Liver (tissue), 9 donors: ENCODE measurements around the gene SPRY2. TPM values are rescaled to one million over a fixed set of nuclear protein-coding genes. Genes with fewer than 3 reads are reported as not detected.

Experiments used
- DNase-seq: peaks from one replicate; pipeline ENCODE4 v3.0.0-alpha.2; 2017; ENCODE audit warnings: low spot score
- H3K27ac ChIP-seq, 2 donors: one replicate each; pipeline ENCODE4 v1.7.0; 2013; ENCODE audit warnings: inconsistent platforms in 2 of 2, low read length in 2 of 2, control low read depth in 1 of 2, low read depth in 1 of 2, mild to moderate bottlenecking in 1 of 2
- H3K27me3 ChIP-seq, 4 donors: one replicate each; pipeline versions ENCODE4 v1.6.1 to v1.7.0; 2013; ENCODE audit warnings: low read length in 3 of 4, inconsistent platforms in 1 of 4, mild to moderate bottlenecking in 1 of 4, moderate library complexity in 1 of 4; ENCODE audit not compliant: control insufficient read depth in 4 of 4, insufficient read depth in 4 of 4
- H3K36me3 ChIP-seq, 4 donors: one replicate each; pipeline versions ENCODE4 v1.6.1 to v1.7.0; 2013; ENCODE audit warnings: low read length in 3 of 4, mild to moderate bottlenecking in 3 of 4, low read depth in 1 of 4, moderate library complexity in 1 of 4; ENCODE audit not compliant: control insufficient read depth in 4 of 4, insufficient read depth in 3 of 4
- H3K4me1 ChIP-seq, 4 donors: one replicate each; pipeline versions ENCODE4 v1.6.1 to v1.7.0; 2013; ENCODE audit warnings: low read length in 3 of 4, mild to moderate bottlenecking in 3 of 4, moderate library complexity in 1 of 4; ENCODE audit not compliant: control insufficient read depth in 4 of 4, insufficient read depth in 4 of 4
- H3K4me3 ChIP-seq, 3 donors: one replicate each; pipeline versions ENCODE4 v1.6.1 to v1.7.0; 2013; ENCODE audit warnings: low read length in 3 of 3, control low read depth in 1 of 3, low read depth in 1 of 3, mild to moderate bottlenecking in 1 of 3
- H3K9ac ChIP-seq, 2 donors: one replicate each; pipeline ENCODE4 v1.7.0; 2013; ENCODE audit warnings: low read length in 2 of 2, mild to moderate bottlenecking in 2 of 2, moderate library complexity in 2 of 2, control low read depth in 1 of 2, low read depth in 1 of 2
- H3K9me3 ChIP-seq, 4 donors: one replicate each; pipeline versions ENCODE4 v1.6.1 to v1.7.0; 2013; ENCODE audit warnings: low read length in 3 of 4; ENCODE audit not compliant: control insufficient read depth in 4 of 4
- EGR1 ChIP-seq, 2 donors: IDR thresholded peaks; 2 replicates each; pipeline ENCODE4 v1.6.1; 2016 to 2018; ENCODE audit warnings: antibody characterized with exemption in 2 of 2, low read depth in 2 of 2
- FOXA2 ChIP-seq: IDR thresholded peaks from 2 replicates; pipeline ENCODE4 v1.6.1; 2016; ENCODE audit warnings: antibody characterized with exemption
- GABPA ChIP-seq, 2 donors: IDR thresholded peaks in 1 of 2; conservative IDR thresholded peaks in 1 of 2; 2 replicates each; pipeline ENCODE4 v1.6.1; 2016; ENCODE audit warnings: antibody characterized with exemption in 2 of 2, mild to moderate bottlenecking in 1 of 2, moderate library complexity in 1 of 2
- MAX ChIP-seq: IDR thresholded peaks from 2 replicates; pipeline ENCODE4 v1.6.1; 2016; ENCODE audit warnings: antibody characterized with exemption
- NR2F2 ChIP-seq: IDR thresholded peaks from 2 replicates; pipeline ENCODE4 v1.6.1; 2016; ENCODE audit warnings: antibody characterized with exemption
- RAD21 ChIP-seq, 2 donors: IDR thresholded peaks; 2 replicates each; pipeline ENCODE4 v1.6.1; 2016; ENCODE audit warnings: antibody characterized with exemption in 2 of 2, mild to moderate bottlenecking in 2 of 2
- REST ChIP-seq: IDR thresholded peaks from 2 replicates; pipeline ENCODE4 v1.6.1; 2016; ENCODE audit warnings: antibody characterized with exemption, mild to moderate bottlenecking
- RXRA ChIP-seq, 2 donors: IDR thresholded peaks; 2 replicates each; pipeline ENCODE4 v1.6.1; 2017 to 2018; ENCODE audit warnings: antibody characterized with exemption in 2 of 2, mild to moderate bottlenecking in 1 of 2
- SP1 ChIP-seq: IDR thresholded peaks from 2 replicates; pipeline ENCODE4 v1.6.1; 2018; ENCODE audit warnings: antibody characterized with exemption, mild to moderate bottlenecking
- TAF1 ChIP-seq: conservative IDR thresholded peaks from 2 replicates; pipeline ENCODE4 v1.6.1; 2016; ENCODE audit warnings: antibody characterized with exemption, mild to moderate bottlenecking
- WGBS: extraction: QIAGEN DNeasy Blood & Tissue Kit; methylation state at CpG from one replicate; pipeline ENCODE4 v1.1.7; 2013; 5-methylcytosine and 5-hydroxymethylcytosine counted together
- polyA plus RNA-seq, 2 donors: library from polyadenylated mRNA; stranded (reverse) in 1 of 2; unstranded in 1 of 2; fragments of 200-250 nt in 1 of 2; fragments of >200 nt in 1 of 2; fragmentation: Nextera tagmentation in 1 of 2; extraction: Ambion mirVana in 1 of 2; gene quantifications; one replicate each; pipeline versions ENCODE4 v1.2.1 to v1.2.3, GENCODE V29; 2013 to 2015
- total RNA-seq, 2 donors: library from RNA; depleted of rRNA; stranded (reverse); fragments of >200 nt; gene quantifications; one replicate each; pipeline ENCODE4 v1.2.3, GENCODE V29; 2014
- TF ChIP-seq, protein P1 (sequence below): IDR thresholded peaks from 2 replicates; pipeline ENCODE4 v1.6.1; 2016; ENCODE audit warnings: antibody characterized with exemption
- TF ChIP-seq, protein P2 (sequence below): fragments of 150-350 bp; IDR thresholded peaks from 2 replicates; pipeline ENCODE4 v1.5.1; 2017; ENCODE audit warnings: improper control_type of control experiment, low read depth, low read length; ENCODE audit not compliant: missing input control
- TF ChIP-seq, protein P3 (sequence below): IDR thresholded peaks from 2 replicates; pipeline ENCODE4 v1.6.1; 2016; ENCODE audit warnings: antibody characterized with exemption
- donor health status: healthy.
- donor health status: healthy.
- donor health status: healthy.
- donor health status: healthy.
- donor health status: healthy.

Gene SPRY2
- total and polyA plus RNA-seq, 4 donors: 4.8 to 20.1 (median 9.1) TPM

DNA sequence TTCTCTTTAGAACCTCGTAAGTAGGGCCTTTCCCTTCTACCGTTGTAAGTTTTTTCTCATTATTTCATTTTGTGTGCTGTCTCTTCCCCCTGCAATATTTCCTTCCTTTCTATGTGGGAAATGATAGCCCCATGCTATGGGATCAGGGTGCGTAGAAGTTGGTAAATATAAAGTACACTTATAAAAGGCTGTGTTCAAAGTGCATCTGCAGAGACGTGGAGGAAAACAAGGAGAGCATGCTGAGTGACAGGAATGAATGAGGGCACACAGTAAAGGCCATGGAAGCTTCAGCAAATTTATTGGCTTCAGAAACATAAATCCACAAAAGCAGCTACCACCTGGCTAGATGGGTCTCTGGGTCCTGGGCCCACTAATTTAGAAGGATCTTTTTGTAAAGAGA lies 21.6 kb upstream of the SPRY2 start:
- no peaks in the 10 kb centered on the region for H3K27me3 ChIP-seq
- 77% methylated on average over 4 of the region's 4 CpGs for WGBS
- no peak overlapping the region for H3K27ac ChIP-seq
- no peak overlapping the region for H3K9ac ChIP-seq
- no peaks in the 10 kb centered on the region for H3K9me3 ChIP-seq
- no peak overlapping the region for H3K4me3 ChIP-seq
- DNase-seq: no peak
- H3K4me1 ChIP-seq: peaks cover 0 to 2% (median 0%) of the 10 kb centered on the region in 4 donors
- no peaks in the 10 kb centered on the region for H3K36me3 ChIP-seq
- no peak for TF ChIP-seq MAX
- TF ChIP-seq, protein P1, sequence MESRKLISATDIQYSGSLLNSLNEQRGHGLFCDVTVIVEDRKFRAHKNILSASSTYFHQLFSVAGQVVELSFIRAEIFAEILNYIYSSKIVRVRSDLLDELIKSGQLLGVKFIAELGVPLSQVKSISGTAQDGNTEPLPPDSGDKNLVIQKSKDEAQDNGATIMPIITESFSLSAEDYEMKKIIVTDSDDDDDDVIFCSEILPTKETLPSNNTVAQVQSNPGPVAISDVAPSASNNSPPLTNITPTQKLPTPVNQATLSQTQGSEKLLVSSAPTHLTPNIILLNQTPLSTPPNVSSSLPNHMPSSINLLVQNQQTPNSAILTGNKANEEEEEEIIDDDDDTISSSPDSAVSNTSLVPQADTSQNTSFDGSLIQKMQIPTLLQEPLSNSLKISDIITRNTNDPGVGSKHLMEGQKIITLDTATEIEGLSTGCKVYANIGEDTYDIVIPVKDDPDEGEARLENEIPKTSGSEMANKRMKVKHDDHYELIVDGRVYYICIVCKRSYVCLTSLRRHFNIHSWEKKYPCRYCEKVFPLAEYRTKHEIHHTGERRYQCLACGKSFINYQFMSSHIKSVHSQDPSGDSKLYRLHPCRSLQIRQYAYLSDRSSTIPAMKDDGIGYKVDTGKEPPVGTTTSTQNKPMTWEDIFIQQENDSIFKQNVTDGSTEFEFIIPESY: no peak
- no peak for TF ChIP-seq REST
- no peak for TF ChIP-seq TAF1
- TF ChIP-seq GABPA (IDR thresholded peaks at IDR 0.05 in 1 of 2, conservative IDR thresholded peaks at IDR 0.05 in 1 of 2): no peak
- no peak for TF ChIP-seq SP1

DNA sequence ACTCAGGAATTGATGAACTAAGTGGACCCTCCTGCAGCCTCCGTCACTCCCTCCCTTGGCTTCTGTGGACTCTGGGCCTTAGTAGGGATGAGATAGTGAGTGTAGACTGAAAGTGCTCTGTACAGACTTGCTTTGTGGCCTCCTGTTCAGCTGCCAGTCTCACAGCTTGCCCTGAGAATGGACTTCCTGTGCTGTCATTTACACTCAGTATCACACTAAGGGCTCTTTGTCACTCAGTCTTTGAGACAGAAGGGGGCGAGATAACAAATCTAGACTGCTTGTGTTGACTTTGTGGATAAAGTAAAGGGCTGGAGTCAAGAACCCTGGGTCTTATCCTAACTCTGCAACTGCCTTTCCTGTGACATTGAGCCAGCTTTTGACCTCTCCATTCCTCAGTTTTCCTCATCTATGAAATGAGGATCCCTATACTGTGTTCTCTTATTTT lies 21.0 kb upstream of the SPRY2 start:
- DNase-seq: no peak

More for the DNA sequence above, 21.0 kb upstream of the SPRY2 start:
- H3K9me3 ChIP-seq: no peaks in the 10 kb centered on the region
- no peaks in the 10 kb centered on the region for H3K27me3 ChIP-seq
- 81% methylated on average over 2 of the region's 2 CpGs for WGBS
- H3K36me3 ChIP-seq: no peaks in the 10 kb centered on the region
- H3K4me3 ChIP-seq: no peak overlapping the region
- peaks cover 0 to 2% (median 0%) of the 10 kb centered on the region in 4 donors for H3K4me1 ChIP-seq
- TF ChIP-seq, protein P2, sequence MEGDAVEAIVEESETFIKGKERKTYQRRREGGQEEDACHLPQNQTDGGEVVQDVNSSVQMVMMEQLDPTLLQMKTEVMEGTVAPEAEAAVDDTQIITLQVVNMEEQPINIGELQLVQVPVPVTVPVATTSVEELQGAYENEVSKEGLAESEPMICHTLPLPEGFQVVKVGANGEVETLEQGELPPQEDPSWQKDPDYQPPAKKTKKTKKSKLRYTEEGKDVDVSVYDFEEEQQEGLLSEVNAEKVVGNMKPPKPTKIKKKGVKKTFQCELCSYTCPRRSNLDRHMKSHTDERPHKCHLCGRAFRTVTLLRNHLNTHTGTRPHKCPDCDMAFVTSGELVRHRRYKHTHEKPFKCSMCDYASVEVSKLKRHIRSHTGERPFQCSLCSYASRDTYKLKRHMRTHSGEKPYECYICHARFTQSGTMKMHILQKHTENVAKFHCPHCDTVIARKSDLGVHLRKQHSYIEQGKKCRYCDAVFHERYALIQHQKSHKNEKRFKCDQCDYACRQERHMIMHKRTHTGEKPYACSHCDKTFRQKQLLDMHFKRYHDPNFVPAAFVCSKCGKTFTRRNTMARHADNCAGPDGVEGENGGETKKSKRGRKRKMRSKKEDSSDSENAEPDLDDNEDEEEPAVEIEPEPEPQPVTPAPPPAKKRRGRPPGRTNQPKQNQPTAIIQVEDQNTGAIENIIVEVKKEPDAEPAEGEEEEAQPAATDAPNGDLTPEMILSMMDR: no peak
- TF ChIP-seq EGR1 (IDR thresholded peaks at IDR 0.05; ENCODE audit: low read depth in 2 of 2): no peak
- TF ChIP-seq, protein P3, sequence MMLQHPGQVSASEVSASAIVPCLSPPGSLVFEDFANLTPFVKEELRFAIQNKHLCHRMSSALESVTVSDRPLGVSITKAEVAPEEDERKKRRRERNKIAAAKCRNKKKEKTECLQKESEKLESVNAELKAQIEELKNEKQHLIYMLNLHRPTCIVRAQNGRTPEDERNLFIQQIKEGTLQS: no peak
- TF ChIP-seq RXRA (IDR thresholded peaks at IDR 0.05): no peak
- no peak for TF ChIP-seq GABPA (IDR thresholded peaks at IDR 0.05 in 1 of 2, conservative IDR thresholded peaks at IDR 0.05 in 1 of 2)
- TF ChIP-seq TAF1: no peak
- TF ChIP-seq MAX: no peak
- TF ChIP-seq FOXA2: no peak
- TF ChIP-seq NR2F2: no peak
- TF ChIP-seq RAD21 (IDR thresholded peaks at IDR 0.05): no peak
- H3K9ac ChIP-seq: no peak overlapping the region
- no peak overlapping the region for H3K27ac ChIP-seq
